Stimulated activated CD4-positive, alpha-beta T cell treated with anti-CD3 and anti-CD28 coated beads, Interleukin-12 subunit alpha, Interleukin-12 subunit beta, amount 100 ng/mL, for 4 hours (primary cell): Measurements from ENCODE around the gene BLCAP.

Source experiments
- DNase-seq: peaks from one replicate; pipeline ENCODE4 v3.0.0-alpha.2; 2020

Gene BLCAP

GRCh38 chr20:37529214-37529967 is 1.7 kb upstream of the BLCAP start:
- DNase-seq: no peak

- no peak for DNase-seq
These were observed 954 bp upstream of the BLCAP start for GRCh38 chr20:37528446-37529213.

- DNase-seq: no peak
These were observed 638 bp downstream of the BLCAP start for GRCh38 chr20:37526839-37527637.

GRCh38 chr20:37526238-37526838 is 1.3 kb downstream of the BLCAP start:
- no peak for DNase-seq

GRCh38 chr20:37525810-37526209 is 1.9 kb downstream of the BLCAP start:
- no peak for DNase-seq

GRCh38 chr20:37524859-37525708 is 2.6 kb downstream of the BLCAP start:
- no peak for DNase-seq

GRCh38 chr20:37523911-37524700 is 3.6 kb downstream of the BLCAP start:
- DNase-seq: no peak

- DNase-seq: no peak
These were observed 4.7 kb downstream of the BLCAP start for GRCh38 chr20:37523012-37523391.

GRCh38 chr20:37522260-37523011 is 5.2 kb downstream of the BLCAP start:
- no peak for DNase-seq

GRCh38 chr20:37521061-37521771 is 6.5 kb downstream of the BLCAP start, which contains the start of gene NNAT:
TSS of gene NNAT (plus strand) at chr20:37521250. CDS start at chr20:37521332, 82 bp downstream.
- no peak for DNase-seq

- no peak for DNase-seq
These were observed 7.2 kb downstream of the BLCAP start for GRCh38 chr20:37520419-37520955.

GRCh38 chr20:37519508-37520418 is 7.9 kb downstream of the BLCAP start:
- no peak for DNase-seq

GRCh38 chr20:37518606-37519507 is 8.8 kb downstream of the BLCAP start:
- no peak for DNase-seq

GRCh38 chr20:37518059-37518458 is 9.6 kb downstream of the BLCAP start:
- DNase-seq: no peak

- DNase-seq: no peak
These were observed 10.6 kb downstream of the BLCAP start for GRCh38 chr20:37516811-37517750.

- no peak for DNase-seq
These were observed 11.8 kb downstream of the BLCAP start for GRCh38 chr20:37515876-37516275.
